Measurements from ENCODE around the gene CDK6.

The CDK6 gene

GRCh38 chr7:92742186-92742585, 94.2 kb downstream of the CDK6 start:
- no peak for DNase-seq (ENCODE audit: low spot score)
- TF ChIP-seq CTCF (IDR thresholded peaks at IDR 0.05; ENCODE audit: extremely low read depth, missing control alignments) = no peak

- DNase-seq (ENCODE audit: low spot score) = no peak
- TF ChIP-seq CTCF (IDR thresholded peaks at IDR 0.05; ENCODE audit: extremely low read depth, missing control alignments) = no peak
Measured at GRCh38 chr7:92740700-92741126, 95.7 kb downstream of the CDK6 start.

GRCh38 chr7:92740134-92740533, 96.2 kb downstream of the CDK6 start:
- no peak for DNase-seq (ENCODE audit: low spot score)
- TF ChIP-seq CTCF (IDR thresholded peaks at IDR 0.05; ENCODE audit: extremely low read depth, missing control alignments) = no peak

DNA sequence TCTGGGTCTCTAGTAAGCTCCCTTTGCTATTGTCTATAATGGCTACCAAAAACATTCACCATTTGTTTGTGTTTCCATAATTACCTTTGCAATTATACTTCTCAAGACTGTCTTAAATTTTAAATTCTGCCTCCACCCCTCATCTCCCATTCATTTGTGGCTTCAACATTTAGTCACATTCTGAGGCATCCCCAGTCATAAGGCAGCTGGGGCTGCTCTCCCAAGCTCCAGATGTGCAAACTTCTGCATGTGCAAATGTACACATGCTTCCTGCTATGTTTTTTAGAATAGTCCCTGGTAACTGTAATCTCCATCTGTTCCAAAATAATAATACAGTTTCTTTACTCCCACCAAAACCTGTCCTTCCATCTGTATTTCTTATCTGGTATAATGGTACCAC, 97.3 kb downstream of the CDK6 start:
- no peak for DNase-seq (ENCODE audit: low spot score)
- no peak for TF ChIP-seq CTCF (IDR thresholded peaks at IDR 0.05; ENCODE audit: extremely low read depth, missing control alignments)

DNA sequence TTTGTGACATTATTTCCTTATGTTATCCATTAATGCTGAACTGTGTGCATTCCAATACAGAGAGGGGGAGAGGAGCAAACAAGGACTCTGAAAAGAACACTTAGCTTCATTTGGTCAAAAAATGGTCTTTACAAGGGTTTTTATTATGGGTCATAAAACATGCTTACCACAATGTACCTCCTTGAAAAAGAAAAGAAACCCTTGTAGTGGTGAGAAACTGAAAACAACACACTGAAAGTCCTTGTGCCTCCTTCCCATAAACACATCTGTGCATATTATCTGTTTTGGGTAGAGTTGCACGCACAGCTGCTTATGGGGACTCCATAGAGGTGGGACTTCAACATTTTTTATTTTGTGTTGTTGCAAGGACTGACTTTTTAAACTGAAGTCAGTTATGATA, 98.7 kb downstream of the CDK6 start:
- TF ChIP-seq CTCF (IDR thresholded peaks at IDR 0.05; ENCODE audit: extremely low read depth, missing control alignments) = no peak
- DNase-seq (ENCODE audit: low spot score) = peak; percentile 25

GRCh38 chr7:92736870-92737269, 99.5 kb downstream of the CDK6 start:
- no peak for TF ChIP-seq CTCF (IDR thresholded peaks at IDR 0.05; ENCODE audit: extremely low read depth, missing control alignments)
- DNase-seq (ENCODE audit: low spot score) = no peak

GRCh38 chr7:92735707-92736106, 100.7 kb downstream of the CDK6 start:
- no peak for TF ChIP-seq CTCF (IDR thresholded peaks at IDR 0.05; ENCODE audit: extremely low read depth, missing control alignments)
- DNase-seq (ENCODE audit: low spot score) = no peak

All from GM20000 (cell line).